Activated CD4-positive, alpha-beta T cell treated with anti-CD3 and anti-CD28 coated beads for 4 hours (primary cell): ENCODE measurements around the gene ZEB2.

Experiments used
- DNase-seq, 2 donors: peaks; one replicate each; pipeline ENCODE4 v3.0.0-alpha.2; 2020

Gene ZEB2

GRCh38 chr2:144512470-144512869 lies 7.4 kb downstream of the ZEB2 start:
- no peak for DNase-seq

GRCh38 chr2:144511937-144512336 lies 8.0 kb downstream of the ZEB2 start:
- no peak for DNase-seq

DNA sequence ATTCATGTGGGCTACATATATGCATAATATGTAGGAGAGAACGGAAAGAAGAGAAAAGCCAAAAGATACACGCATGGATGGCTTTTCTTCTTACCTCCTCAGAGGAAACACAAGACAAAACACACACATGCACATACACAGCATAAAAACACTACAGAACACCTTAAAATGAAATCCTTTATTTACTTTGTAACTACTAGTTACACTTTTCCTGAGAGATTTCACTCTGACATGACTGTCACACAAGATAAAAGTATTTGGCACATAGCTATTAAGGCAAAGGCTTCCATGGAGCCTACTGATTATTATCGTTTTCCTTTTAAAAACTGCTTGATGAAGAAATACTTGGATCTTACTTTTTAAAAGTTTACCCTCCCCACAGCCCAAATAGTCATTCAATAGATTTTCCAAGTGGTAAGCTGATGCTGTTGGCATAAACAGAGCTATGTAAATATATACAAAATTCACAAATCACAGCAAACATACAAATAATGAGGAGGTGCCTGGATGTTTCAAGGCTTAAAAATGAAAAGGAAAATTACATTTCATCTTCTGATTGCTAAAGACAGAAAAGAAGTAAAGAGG lies 8.6 kb downstream of the ZEB2 start:
- DNase-seq, result no peak

- DNase-seq, result no peak
These were observed 9.5 kb downstream of the ZEB2 start for GRCh38 chr2:144510294-144510991.

- DNase-seq, result no peak
These were observed 10.1 kb downstream of the ZEB2 start for GRCh38 chr2:144509879-144510221.

- DNase-seq, result no peak
These were observed 10.7 kb downstream of the ZEB2 start for GRCh38 chr2:144509001-144509878.

- DNase-seq, result no peak
These were observed 11.6 kb downstream of the ZEB2 start for GRCh38 chr2:144508172-144508851.

GRCh38 chr2:144507441-144508171 lies 12.3 kb downstream of the ZEB2 start:
- DNase-seq, result no peak

DNA sequence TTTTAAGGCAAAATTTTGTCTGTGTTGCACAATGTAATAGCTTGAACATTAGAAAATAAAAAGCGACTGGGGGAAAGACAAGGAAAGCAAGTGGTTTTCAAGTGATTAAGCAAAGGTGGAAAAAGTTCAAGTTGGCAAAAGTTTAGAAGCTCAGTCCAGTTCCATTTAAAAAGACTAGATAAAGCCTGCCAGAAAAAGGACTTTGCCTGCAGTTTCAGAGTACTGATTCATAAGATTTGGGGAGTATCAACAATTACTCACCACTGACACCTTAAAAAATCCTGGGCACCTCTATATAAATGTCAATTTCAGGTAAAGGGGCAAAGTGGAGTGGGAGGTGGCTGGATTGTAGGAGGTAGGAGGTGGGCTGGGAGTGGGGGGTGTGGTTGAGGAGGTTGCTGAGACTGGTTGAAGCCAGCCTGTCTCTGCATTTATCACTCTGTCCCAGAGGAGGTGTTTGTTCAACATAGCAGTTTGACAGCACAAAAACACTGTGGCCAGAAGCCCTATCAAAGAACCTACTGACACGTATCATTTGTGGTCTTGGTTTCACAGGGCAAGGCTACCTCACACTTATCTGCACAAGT lies 14.6 kb downstream of the ZEB2 start:
- no peak for DNase-seq

DNA sequence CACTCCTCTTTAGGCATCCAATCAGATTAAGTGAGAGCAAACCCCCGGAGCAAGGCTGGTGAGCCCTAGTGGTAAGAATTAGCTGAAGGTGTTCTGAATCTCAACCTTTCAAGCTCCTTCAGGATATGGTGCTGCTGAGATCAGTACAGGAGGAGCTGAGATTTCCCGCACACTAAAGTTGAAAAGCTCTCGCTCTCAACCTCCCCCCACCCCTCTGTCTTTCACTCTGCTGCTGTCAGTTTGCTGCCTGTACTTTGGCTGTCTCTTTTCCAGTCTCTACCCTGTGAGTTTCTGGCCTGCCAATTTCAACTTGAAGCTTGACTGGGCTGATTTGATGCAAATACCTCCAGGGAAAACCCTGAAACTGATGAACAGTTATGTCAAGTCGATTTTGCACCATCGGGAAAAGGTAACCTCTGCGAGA lies 15.7 kb downstream of the ZEB2 start:
- no peak for DNase-seq

GRCh38 chr2:144503242-144503641 lies 16.7 kb downstream of the ZEB2 start:
- no peak for DNase-seq

GRCh38 chr2:144502369-144502768 lies 17.6 kb downstream of the ZEB2 start:
- no peak for DNase-seq

DNA sequence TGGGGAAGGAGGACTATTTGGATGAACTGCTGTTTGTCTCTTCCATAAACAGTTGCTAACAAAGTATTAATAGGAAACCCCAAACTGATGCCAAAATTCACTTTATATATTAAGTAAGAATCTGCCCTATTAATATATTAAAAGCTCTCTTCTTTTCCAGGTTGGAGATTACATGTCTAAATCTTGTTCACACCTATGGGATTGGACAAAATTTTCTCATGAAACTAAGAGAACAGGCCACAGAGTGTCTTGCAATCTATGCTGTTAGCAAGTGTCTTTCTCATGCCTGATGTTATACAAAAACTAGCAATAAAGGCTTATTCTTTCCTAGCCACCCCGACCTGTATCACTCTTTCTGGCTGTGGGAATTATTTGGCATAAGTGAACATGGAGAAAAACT lies 18.3 kb downstream of the ZEB2 start:
- no peak for DNase-seq

- DNase-seq, result no peak
These were observed 18.8 kb downstream of the ZEB2 start for GRCh38 chr2:144501118-144501517.

DNA sequence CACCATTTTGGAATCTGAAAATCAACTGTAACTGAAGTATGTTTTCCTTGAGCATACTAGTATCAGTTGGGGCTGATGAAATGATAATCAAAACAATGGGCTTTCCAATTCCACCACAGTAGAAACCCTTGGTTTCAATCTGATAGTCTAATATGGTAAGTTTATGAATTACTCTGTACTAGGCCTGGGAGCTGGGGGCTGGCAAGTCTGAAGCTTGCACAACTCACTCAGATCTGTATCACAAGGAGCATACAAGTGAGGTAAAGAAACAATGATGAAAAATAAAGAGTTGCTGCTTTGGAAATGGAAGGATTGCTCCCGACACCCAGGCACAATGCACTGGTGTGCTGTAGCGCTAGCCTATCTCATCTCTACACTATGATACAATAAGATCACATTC lies 19.4 kb downstream of the ZEB2 start:
- DNase-seq, result no peak

DNA sequence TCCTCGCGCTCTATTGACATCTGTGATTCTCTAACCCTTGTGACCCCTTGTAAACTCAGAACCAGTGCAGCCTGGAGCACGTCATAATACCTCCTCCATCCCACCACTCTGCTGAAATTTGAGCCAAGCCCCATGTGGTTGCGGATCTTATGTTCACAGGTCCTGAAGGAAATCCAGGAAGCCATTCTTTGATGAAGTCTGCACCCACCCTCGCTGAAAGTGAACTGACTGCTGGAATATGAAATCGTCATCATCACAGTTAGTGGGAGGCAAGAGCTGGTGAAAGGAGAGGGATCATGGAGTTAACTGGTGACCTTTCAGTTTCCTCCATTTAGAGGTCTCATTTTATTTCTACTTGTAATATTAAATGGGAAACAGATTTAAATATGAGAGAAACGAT lies 21.6 kb downstream of the ZEB2 start:
- no peak for DNase-seq

DNA sequence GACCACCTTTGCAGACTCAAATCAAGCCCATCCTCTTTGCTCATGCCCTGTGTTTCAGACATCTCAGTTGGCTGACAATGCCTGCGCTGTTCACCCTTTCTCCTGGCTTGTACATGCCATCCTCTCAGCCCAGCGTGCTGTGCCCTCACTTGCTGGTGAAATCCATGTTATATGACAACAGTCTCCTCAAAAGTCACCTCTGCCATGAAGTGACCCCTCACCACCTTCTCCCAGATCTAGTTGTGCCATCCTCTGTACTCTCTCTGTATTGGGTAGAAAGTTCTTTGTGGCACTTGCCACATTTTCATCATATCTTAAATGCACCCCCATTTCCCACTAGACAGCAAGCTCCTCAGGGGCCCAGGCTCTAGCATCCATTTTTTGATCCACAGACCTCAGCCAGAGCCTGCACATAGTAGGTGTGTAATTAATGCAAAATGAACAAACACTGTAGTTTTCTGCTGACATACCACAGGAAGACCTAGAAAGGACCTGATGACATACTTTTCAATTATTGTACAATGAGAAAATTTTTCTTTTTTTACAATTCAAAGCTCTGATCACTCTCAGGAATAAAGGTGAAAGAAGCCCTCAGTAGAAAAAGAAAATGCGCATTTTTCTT lies 22.8 kb downstream of the ZEB2 start:
- DNase-seq, result no peak

- no peak for DNase-seq
These were observed 23.6 kb downstream of the ZEB2 start for GRCh38 chr2:144496092-144496976.

- no peak for DNase-seq
These were observed 24.5 kb downstream of the ZEB2 start for GRCh38 chr2:144495227-144496091.
